K562 (cell line): Measurements from ENCODE around the gene VPS50. TPM values are rescaled to one million over a fixed set of nuclear protein-coding genes. Genes with fewer than 3 reads are reported as not detected.

Experiments used
- ATAC-seq: fragments of 200-7000 bp; cut with Tn5 transposase; 3 replicates; pipeline ENCODE4 v1.9.1; 2020; ENCODE audit warnings: moderate library complexity
- BruUV-seq: library from RNA; stranded (reverse); fragments of 400-500 nt; replicated peaks from 2 replicates; lab custom pipeline; 2021; lab: Mats Ljungman, UMichigan
- CTCF ChIA-PET: fragments of 300-600 bp; formaldehyde crosslinking; extraction: SDS; loops from one replicate; lab custom pipeline; 2021; ENCODE audit warnings: low intra/inter-chr PET ratio; lab: Yijun Ruan, JAX
- POLR2A ChIA-PET: fragments of 300-600, 350-650 bp; sonication (Branson Sonifier 250); formaldehyde crosslinking; extraction: SDS; loops from one replicate; lab custom pipeline; 2021; ENCODE audit warnings: antibody characterized with exemption, inconsistent platforms; lab: Yijun Ruan, JAX
- DNase-seq, 4 experiments: peaks; one replicate each; pipeline versions ENCODE4 v3.0.0 to v3.0.0-alpha.2; 2011 to 2018; ENCODE audit warnings: low spot score in 3 of 4, mixed read lengths in 3 of 4; ENCODE audit errors: extremely low read depth in 1 of 4
- FAIRE-seq: peaks from 2 replicates; lab custom pipeline; 2011; peaks lifted over from hg19 to GRCh38; lab: Jason Lieb, UNC
- H2AFZ ChIP-seq: 2 replicates; pipeline ENCODE4 v1.6.0; 2011; ENCODE audit warnings: low read depth, low read length, control low read depth, inconsistent platforms
- H3K27ac ChIP-seq: fragments of 200-600 bp; 3 replicates; pipeline ENCODE4 v1.8.0; 2011; ENCODE audit warnings: low read depth, mild to moderate bottlenecking, control low read depth, inconsistent platforms, low read length, moderate library complexity, mixed read lengths; ENCODE audit errors: extremely low read depth
- H3K27me3 ChIP-seq, 2 experiments: fragments of 300-600 bp in 1 of 2; 2 replicates in 1 of 2; 3 replicates in 1 of 2; pipeline versions ENCODE4 v1.6.0 to v1.8.0; 2011; ENCODE audit warnings: inconsistent platforms in 2 of 2, low read length in 2 of 2, mild to moderate bottlenecking in 1 of 2, mixed read lengths in 1 of 2, moderate library complexity in 1 of 2; ENCODE audit not compliant: control insufficient read depth in 2 of 2, insufficient read depth in 2 of 2
- H3K36me3 ChIP-seq: fragments of 300-600 bp; 3 replicates; pipeline ENCODE4 v1.8.0; 2011; ENCODE audit warnings: mild to moderate bottlenecking, low read length, inconsistent platforms; ENCODE audit not compliant: control insufficient read depth, insufficient read depth
- H3K4me1 ChIP-seq, 2 experiments: fragments of 200-600 bp in 1 of 2; replicated peaks in 1 of 2; 2 replicates in 1 of 2; 3 replicates in 1 of 2; pipeline versions ENCODE4 v1.5.1 to v1.8.0; 2011; ENCODE audit warnings: inconsistent platforms in 2 of 2, low read length in 2 of 2, mild to moderate bottlenecking in 1 of 2, mixed read lengths in 1 of 2, moderate library complexity in 1 of 2; ENCODE audit not compliant: control insufficient read depth in 2 of 2, insufficient read depth in 2 of 2
- H3K4me2 ChIP-seq: 2 replicates; pipeline ENCODE4 v1.6.1; 2011; ENCODE audit warnings: low read length, control low read depth, inconsistent platforms, mixed read lengths; ENCODE audit not compliant: insufficient read depth
- H3K4me3 ChIP-seq: fragments of 200-600 bp; sonication (generic), shearing (Covaris generic); 2 replicates; pipeline ENCODE4 v1.5.1; 2016; ENCODE audit warnings: control low read depth, inconsistent platforms
- H3K79me2 ChIP-seq: fragments of 200-600 bp; 3 replicates; pipeline ENCODE4 v1.8.0; 2011; ENCODE audit warnings: low read length, inconsistent platforms; ENCODE audit not compliant: control insufficient read depth, insufficient read depth
- H3K9ac ChIP-seq, 2 experiments: 2 replicates each; pipeline versions ENCODE4 v1.6.0 to v1.6.1; 2011; ENCODE audit warnings: low read depth in 2 of 2, low read length in 2 of 2, control low read depth in 1 of 2, inconsistent platforms in 1 of 2, mild to moderate bottlenecking in 1 of 2, mixed read lengths in 1 of 2; ENCODE audit not compliant: insufficient read depth in 1 of 2
- H3K9me1 ChIP-seq: one replicate; pipeline ENCODE4 v1.6.0; 2011; ENCODE audit warnings: inconsistent platforms, mild to moderate bottlenecking, low read length, moderate library complexity; ENCODE audit not compliant: control insufficient read depth, insufficient read depth
- H3K9me3 ChIP-seq: replicated peaks from 2 replicates; pipeline ENCODE4 v1.5.1; 2011; ENCODE audit warnings: low read depth, low read length, inconsistent platforms; ENCODE audit not compliant: control insufficient read depth, insufficient read depth
- H4K20me1 ChIP-seq: replicated peaks from 2 replicates; pipeline ENCODE4 v1.6.1; 2011; ENCODE audit warnings: low read length, inconsistent platforms, mixed read lengths; ENCODE audit not compliant: control insufficient read depth, insufficient read depth
- ADNP ChIP-seq: fragments of 200-800 bp; sonication (Bioruptor generic); IDR thresholded peaks from 2 replicates; pipeline ENCODE4 v1.6.1; 2016; ENCODE audit warnings: missing genetic modification characterization, missing compliant biosample characterization
- FOXM1 ChIP-seq, 2 experiments: fragments of 450-650 bp in 1 of 2; sonication (generic) in 1 of 2; formaldehyde crosslinking in 1 of 2; IDR thresholded peaks; 2 replicates each; pipeline versions ENCODE4 v1.6.1 to v1.9.0; 2017 to 2022; ENCODE audit warnings: low read depth in 2 of 2, mild to moderate bottlenecking in 2 of 2, missing genetic modification reagents in 1 of 2, moderate library complexity in 1 of 2
- FOXP1 ChIP-seq: sonication (generic); formaldehyde crosslinking; IDR thresholded peaks from 2 replicates; pipeline ENCODE4 v1.8.0; 2022; ENCODE audit warnings: mild to moderate bottlenecking, missing genetic modification reagents
- HOXB6 ChIP-seq: fragments of 250-450 bp; sonication (Bioruptor Pico); IDR thresholded peaks from 2 replicates; pipeline ENCODE4 v1.5.1; 2022; ENCODE audit warnings: mild to moderate bottlenecking, borderline replicate concordance
- JUN ChIP-seq, 2 experiments: sonication (generic) in 1 of 2; formaldehyde crosslinking in 1 of 2; IDR thresholded peaks; 2 replicates each; pipeline versions ENCODE4 v1.6.1 to v1.8.0; 2012 to 2022; ENCODE audit warnings: borderline replicate concordance in 2 of 2, mild to moderate bottlenecking in 2 of 2, improper control_type of control experiment in 1 of 2, low read depth in 1 of 2, low read length in 1 of 2, missing genetic modification reagents in 1 of 2
- MAFK ChIP-seq: IDR thresholded peaks from 2 replicates; pipeline ENCODE4 v1.6.1; 2011; ENCODE audit warnings: low read length, improper control_type of control experiment
- MXI1 ChIP-seq: IDR thresholded peaks from 2 replicates; pipeline ENCODE4 v1.6.1; 2011; ENCODE audit warnings: low read depth, mild to moderate bottlenecking, improper control_type of control experiment, low read length
- NR1H2 ChIP-seq: sonication (generic); formaldehyde crosslinking; IDR thresholded peaks from 2 replicates; pipeline ENCODE4 v1.4.0; 2020; ENCODE audit warnings: mild to moderate bottlenecking, missing genetic modification reagents
- POLR3A ChIP-seq: IDR thresholded peaks from 2 replicates; pipeline ENCODE4 v1.6.1; 2011; ENCODE audit warnings: borderline replicate concordance, mild to moderate bottlenecking, moderate library complexity; ENCODE audit not compliant: insufficient read length, insufficient read depth; ENCODE audit errors: extremely low read depth
- RBM39 ChIP-seq: fragments of 200-400 bp; formaldehyde crosslinking; optimal IDR thresholded peaks from 2 replicates; pipeline ENCODE3; 2018; ENCODE audit warnings: low read depth, low read length
- STAT5A ChIP-seq: IDR thresholded peaks from 2 replicates; pipeline ENCODE4 v1.6.1; 2012; ENCODE audit warnings: low read length, inconsistent platforms, borderline replicate concordance
- STAT5B ChIP-seq: fragments of 250-450 bp; sonication (Bioruptor Pico); IDR thresholded peaks from 2 replicates; pipeline ENCODE4 v1.8.0; 2021; ENCODE audit warnings: mild to moderate bottlenecking, inconsistent platforms
- TAF15 ChIP-seq: fragments of 200-400 bp; formaldehyde crosslinking; IDR thresholded peaks from 2 replicates; pipeline ENCODE4 v1.6.1; 2017; ENCODE audit warnings: mild to moderate bottlenecking, low read depth, low read length, moderate library complexity
- TBP ChIP-seq: optimal IDR thresholded peaks from 2 replicates; pipeline ENCODE3; 2011; ENCODE audit warnings: low read depth, low read length, improper control_type of control experiment
- ZFPM2 ChIP-seq: fragments of 250-450 bp; sonication (Bioruptor Pico); IDR thresholded peaks from 2 replicates; pipeline ENCODE4 v1.5.1; 2022; ENCODE audit warnings: mild to moderate bottlenecking
- ZNF174 ChIP-seq: fragments of 250-450 bp; sonication (Bioruptor Pico); IDR thresholded peaks from 2 replicates; pipeline ENCODE4 v1.4.0; 2020; ENCODE audit warnings: mild to moderate bottlenecking
- WGBS: fragments of 100-300 bp; shearing (Covaris generic); methylation state at CpG from one replicate; pipeline ENCODE4 v1.1.6; 2016; ENCODE audit warnings: low coverage, mixed read lengths; ENCODE audit not compliant: insufficient coverage; ENCODE audit errors: missing lambda C conversion rate; 5-methylcytosine and 5-hydroxymethylcytosine counted together
- in situ Hi-C: fragments of 300-500 bp; cut with MboI; formaldehyde crosslinking; loops from 4 replicates; pipeline ENCODE4 v1.15.0; 2018; ENCODE audit warnings: inconsistent platforms, mixed read lengths
- intact Hi-C: fragments of 100-400 bp; cut with micrococcal nuclease; formaldehyde crosslinking; loops from 2 replicates; pipeline ENCODE4 v1.14.2; 2022
- polyA plus RNA-seq, 8 experiments: library from polyadenylated mRNA; depleted of rRNA in 4 of 8; stranded (reverse) in 5 of 8; unstranded in 3 of 8; fragments of >200 nt; fragmentation: Nextera tagmentation in 2 of 8; fragmentation: Illumina TruSeq in 1 of 8; extraction: Ambion mirVana in 2 of 8; extraction: Trizol in 1 of 8; gene quantifications; 2 replicates each; pipeline versions ENCODE4 v1.2.1 to v1.2.3, GENCODE V29; 2011 to 2014; ENCODE audit warnings: inconsistent platforms in 1 of 8, missing spikeins in 1 of 8
- total RNA-seq, 7 experiments: library from RNA; depleted of rRNA in 6 of 7; stranded (reverse); fragments of >200 nt in 6 of 7; fragmentation: Illumina TruSeq in 2 of 7; extraction: Trizol in 2 of 7; gene quantifications; 2 replicates each; pipeline versions ENCODE4 v1.2.1 to v1.2.3, GENCODE V29; 2011 to 2021; ENCODE audit warnings: low replicate concordance in 1 of 7
- TF ChIP-seq, protein P1 (sequence below), 2 experiments: fragments of 450-650 bp in 1 of 2; sonication (generic) in 1 of 2; formaldehyde crosslinking; conservative IDR thresholded peaks; 2 replicates each; pipeline versions ENCODE4 v1.4.0 to v1.8.1; 2020 to 2022; ENCODE audit warnings: mild to moderate bottlenecking in 1 of 2, missing genetic modification reagents in 1 of 2
- TF ChIP-seq, protein P2 (sequence below): fragments of 250-450 bp; sonication (Bioruptor Pico); IDR thresholded peaks from 2 replicates; pipeline ENCODE4 v1.8.0; 2022; ENCODE audit warnings: moderate library complexity, mild to moderate bottlenecking, inconsistent platforms

The VPS50 gene
- total and polyA plus RNA-seq, 9 of the 15 experiments (the other 6 are each of a cell fraction or from before 2014, with no cell fraction given), result 10.5 to 29.4 (median 15.8) TPM

DNA sequence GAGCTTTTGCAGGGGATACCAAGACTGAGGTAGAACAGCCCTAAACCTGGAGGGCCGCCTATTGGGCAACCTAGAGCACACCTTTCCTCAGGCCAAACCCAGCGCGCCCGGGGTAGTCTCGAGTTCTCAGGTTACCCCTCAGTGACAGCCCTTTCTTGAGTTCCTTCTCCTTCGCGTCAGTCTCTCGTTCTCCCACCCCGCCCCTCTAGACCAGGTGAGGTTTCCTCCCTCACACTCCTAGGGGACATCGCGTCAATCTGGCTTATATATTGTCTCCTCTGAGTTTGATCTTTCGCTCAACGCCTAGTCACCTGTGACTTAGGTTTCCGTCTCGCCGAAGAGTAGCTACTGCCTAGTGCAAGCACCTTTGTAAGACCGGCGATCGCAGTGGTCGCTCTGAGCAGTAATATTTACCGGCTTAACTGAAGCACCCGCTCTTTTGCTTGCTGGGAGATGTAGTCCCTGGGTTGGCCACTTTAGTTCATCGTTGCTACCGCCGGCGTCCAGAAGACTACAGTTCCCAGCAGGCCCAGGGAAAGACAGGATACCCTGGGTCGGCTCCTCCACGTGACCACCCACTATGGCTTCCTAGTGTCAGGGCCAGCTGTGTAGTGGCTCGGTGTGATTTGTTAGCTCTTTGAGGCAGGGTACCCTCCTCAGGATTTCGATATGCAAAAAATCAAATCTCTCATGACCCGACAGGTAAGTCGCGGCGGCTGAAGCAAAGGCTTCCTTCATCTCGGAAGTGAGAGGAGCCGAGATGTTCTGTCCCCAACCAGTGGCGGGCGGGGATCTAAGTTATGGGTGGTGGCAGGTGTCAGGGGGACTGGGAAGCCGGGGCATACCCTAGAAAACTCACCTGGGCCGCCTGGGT lies at the start of gene VPS50 (continued):
- TF ChIP-seq ADNP (no peak), ZNF174 (CRISPR knock-in tag) (no peak), NR1H2 (CRISPR knock-in tag) (no peak), HOXB6 (no peak), FOXM1 (IDR thresholded peaks at IDR 0.05; ENCODE audit: low read depth) (no peak), FOXM1 (CRISPR knock-in tag; IDR thresholded peaks at IDR 0.05; ENCODE audit: low read depth) (no peak)

DNA sequence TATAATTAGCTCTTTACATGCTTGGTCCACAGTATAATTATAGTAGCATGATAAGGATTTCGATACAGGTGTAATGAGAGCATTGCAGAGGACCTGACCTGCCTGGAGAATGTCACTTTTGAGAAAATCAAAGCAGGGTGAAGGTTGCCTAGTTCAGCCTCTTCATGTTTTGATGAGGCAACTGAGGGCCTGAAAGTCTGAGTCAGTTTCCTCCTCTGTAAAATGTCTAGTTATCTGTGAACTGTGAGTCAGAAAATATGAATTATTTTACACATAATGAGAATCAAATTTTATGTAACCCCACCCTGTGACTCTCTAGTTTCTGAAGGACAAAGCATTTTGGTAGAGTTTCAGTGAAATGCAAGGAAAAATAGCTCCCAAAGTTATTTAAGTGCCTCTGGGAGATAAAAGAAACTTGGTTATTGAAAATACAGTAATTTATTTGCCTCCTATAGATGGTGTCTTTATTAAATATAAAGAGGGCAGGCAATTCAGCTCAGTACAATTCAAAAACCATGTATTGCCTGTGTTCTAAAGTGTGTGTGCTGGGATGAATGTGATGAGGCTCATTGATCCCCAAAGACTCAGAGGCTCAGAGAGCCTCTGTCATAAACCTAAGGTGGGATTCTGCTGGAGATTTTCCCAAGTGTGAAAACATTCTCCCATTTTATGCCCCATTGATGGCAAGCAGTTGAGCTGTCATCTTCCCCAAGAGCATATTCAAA lies 46.7 kb upstream of the VPS50 start:
- H3K9ac ChIP-seq, result no peak overlapping the region
- no peak overlapping the region for H3K4me3 ChIP-seq
- no peaks in the 10 kb centered on the region for H3K4me1 ChIP-seq
- no peaks in the 10 kb centered on the region for H3K9me1 ChIP-seq
- no peak overlapping the region for H3K27ac ChIP-seq
- WGBS, result 0% methylated on average over 1 of the region's 1 CpG
- in situ Hi-C loops, result no loop called here
- BruUV-seq, result no TSS peak
- no peaks in the 10 kb centered on the region for H4K20me1 ChIP-seq
- TF ChIP-seq ZFPM2 (CRISPR knock-in tag) (no peak), STAT5B (CRISPR knock-in tag) (no peak), TAF15 (no peak), FOXP1 (CRISPR knock-in tag) (no peak), MAFK (no peak), POLR3A (no peak), MXI1 (no peak), STAT5A (no peak), RBM39 (no peak), TBP (no peak), JUN (IDR thresholded peaks at IDR 0.05; ENCODE audit: borderline replicate concordance, low read depth, low read length) (no peak), JUN (CRISPR knock-in tag; IDR thresholded peaks at IDR 0.05; ENCODE audit: borderline replicate concordance) (no peak)
- TF ChIP-seq, protein P1, sequence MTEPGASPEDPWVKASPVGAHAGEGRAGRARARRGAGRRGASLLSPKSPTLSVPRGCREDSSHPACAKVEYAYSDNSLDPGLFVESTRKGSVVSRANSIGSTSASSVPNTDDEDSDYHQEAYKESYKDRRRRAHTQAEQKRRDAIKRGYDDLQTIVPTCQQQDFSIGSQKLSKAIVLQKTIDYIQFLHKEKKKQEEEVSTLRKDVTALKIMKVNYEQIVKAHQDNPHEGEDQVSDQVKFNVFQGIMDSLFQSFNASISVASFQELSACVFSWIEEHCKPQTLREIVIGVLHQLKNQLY (CRISPR knock-in tag; conservative IDR thresholded peaks at IDR 0.05), result no peak
- TF ChIP-seq, protein P2, sequence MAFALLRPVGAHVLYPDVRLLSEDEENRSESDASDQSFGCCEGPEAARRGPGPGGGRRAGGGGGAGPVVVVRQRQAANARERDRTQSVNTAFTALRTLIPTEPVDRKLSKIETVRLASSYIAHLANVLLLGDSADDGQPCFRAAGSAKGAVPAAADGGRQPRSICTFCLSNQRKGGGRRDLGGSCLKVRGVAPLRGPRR (CRISPR knock-in tag), result no peak
- TF ChIP-seq, all 486 proteins: peak for 0
- Histone ChIP-seq H3K27me3 (peaks cover 0 to 2% of the 10 kb centered on the region in 2 experiments; a peak in 1 of 5 replicates), H3K36me3 (no peaks in the 10 kb centered on the region), H3K9me3 (no peaks in the 10 kb centered on the region), H3K4me2 (no peak overlapping the region), H3K79me2 (no peaks in the 10 kb centered on the region), H2AFZ (no peak overlapping the region)
- DNase-seq, result no peak
- ATAC-seq, result no peak
- ChIA-PET CTCF (no interaction called here), POLR2A (no interaction called here)
- no peak for FAIRE-seq
- intact Hi-C loops, result no loop called here
